IMR-90 (cell line): ENCODE measurements around the gene WDR27. TPM values are rescaled to one million over a fixed set of nuclear protein-coding genes. Genes with fewer than 3 reads are reported as not detected.

Experiments used
- ATAC-seq: fragments of 200-7000 bp; cut with Tn5 transposase; 2 replicates; pipeline ENCODE4 v1.9.1; 2020; ENCODE audit warnings: low read depth, mild to moderate bottlenecking, moderate library complexity
- BruUV-seq: library from RNA; stranded (reverse); fragments of 400-500 nt; replicated peaks from 2 replicates; lab custom pipeline; 2021; lab: Mats Ljungman, UMichigan
- CTCF ChIA-PET: fragments of 300-600 bp; formaldehyde crosslinking; extraction: SDS; loops from one replicate; lab custom pipeline; 2021; ENCODE audit warnings: antibody characterized with exemption; lab: Yijun Ruan, JAX
- POLR2A ChIA-PET: fragments of 300-600 bp; sonication (Branson Sonifier 250); formaldehyde crosslinking; loops from one replicate; lab custom pipeline; 2022; ENCODE audit warnings: antibody characterized with exemption; ENCODE audit not compliant: unreplicated experiment; lab: Charles Lee
- DNase-seq: peaks from one replicate; pipeline ENCODE4 v3.0.0; 2013
- H2AFZ ChIP-seq: replicated peaks from 2 replicates; pipeline ENCODE3; 2013; ENCODE audit warnings: low read length, mild to moderate bottlenecking; ENCODE audit not compliant: poor library complexity
- H2AK5ac ChIP-seq: 2 replicates; pipeline ENCODE4 v1.6.1; 2013; ENCODE audit warnings: low read depth, low read length, inconsistent platforms
- H2AK9ac ChIP-seq: replicated peaks from 2 replicates; pipeline ENCODE3; 2013; ENCODE audit warnings: mild to moderate bottlenecking, low read depth, low read length, moderate library complexity; ENCODE audit not compliant: poor library complexity
- H2BK120ac ChIP-seq: 2 replicates; pipeline ENCODE4 v1.6.1; 2013; ENCODE audit warnings: low read depth, low read length, inconsistent platforms
- H2BK15ac ChIP-seq: 3 replicates; pipeline ENCODE4 v1.6.1; 2013; ENCODE audit warnings: low read depth, low read length, inconsistent platforms
- H2BK20ac ChIP-seq: 2 replicates; pipeline ENCODE4 v1.6.1; 2013; ENCODE audit warnings: low read depth, mild to moderate bottlenecking, inconsistent platforms, low read length, moderate library complexity
- H2BK5ac ChIP-seq: 2 replicates; pipeline ENCODE4 v1.6.1; 2013; ENCODE audit warnings: mild to moderate bottlenecking, low read depth, low read length, inconsistent platforms; ENCODE audit not compliant: poor library complexity, severe bottlenecking
- H3K14ac ChIP-seq: replicated peaks from 2 replicates; pipeline ENCODE4 v1.6.1; 2013; ENCODE audit warnings: low read depth, low read length, inconsistent platforms
- H3K18ac ChIP-seq: 2 replicates; pipeline ENCODE4 v1.6.1; 2013; ENCODE audit warnings: low read depth, low read length, control low read depth
- H3K23ac ChIP-seq: 2 replicates; pipeline ENCODE4 v1.6.1; 2013; ENCODE audit warnings: low read depth, low read length, inconsistent platforms
- H3K27ac ChIP-seq: 2 replicates; pipeline ENCODE4 v1.5.1; 2013; ENCODE audit warnings: mild to moderate bottlenecking, control low read depth, low read length; ENCODE audit not compliant: insufficient read depth
- H3K27me3 ChIP-seq: 2 replicates; pipeline ENCODE4 v1.6.1; 2013; ENCODE audit warnings: low read length; ENCODE audit not compliant: control insufficient read depth, insufficient read depth
- H3K36me3 ChIP-seq: 2 replicates; pipeline ENCODE4 v1.6.1; 2013; ENCODE audit warnings: low read length, mixed read lengths; ENCODE audit not compliant: control insufficient read depth, insufficient read depth
- H3K4ac ChIP-seq: 2 replicates; pipeline ENCODE4 v1.6.1; 2013; ENCODE audit warnings: low read depth, low read length, inconsistent platforms
- H3K4me1 ChIP-seq: 2 replicates; pipeline ENCODE4 v1.6.1; 2013; ENCODE audit warnings: low read length, mixed read lengths; ENCODE audit not compliant: control insufficient read depth, insufficient read depth
- H3K4me2 ChIP-seq: 2 replicates; pipeline ENCODE4 v1.6.1; 2013; ENCODE audit warnings: low read depth, mild to moderate bottlenecking, control low read depth, low read length, moderate library complexity
- H3K4me3 ChIP-seq: 2 replicates; pipeline ENCODE4 v1.5.1; 2013; ENCODE audit warnings: low read depth, mild to moderate bottlenecking, control low read depth, low read length, moderate library complexity; ENCODE audit not compliant: insufficient read depth
- H3K56ac ChIP-seq: 2 replicates; pipeline ENCODE4 v1.6.1; 2013; ENCODE audit warnings: low read length, inconsistent platforms; ENCODE audit not compliant: insufficient read depth; ENCODE audit errors: extremely low read depth
- H3K79me1 ChIP-seq, 2 experiments: 2 replicates each; pipeline ENCODE4 v1.6.1; 2013; ENCODE audit warnings: low read length in 2 of 2, inconsistent platforms in 1 of 2, low read depth in 1 of 2
- H3K9ac ChIP-seq: 2 replicates; pipeline ENCODE4 v1.6.1; 2013; ENCODE audit warnings: low read depth, low read length, control low read depth
- H3K9me1 ChIP-seq: 2 replicates; pipeline ENCODE4 v1.6.1; 2013; ENCODE audit warnings: low read length, inconsistent platforms; ENCODE audit not compliant: insufficient read depth
- H3K9me3 ChIP-seq: 2 replicates; pipeline ENCODE4 v1.6.1; 2013; ENCODE audit warnings: low read length; ENCODE audit not compliant: control insufficient read depth, insufficient read depth
- H4K20me1 ChIP-seq: 2 replicates; pipeline ENCODE4 v1.6.1; 2013; ENCODE audit warnings: low read length, inconsistent platforms; ENCODE audit not compliant: insufficient read depth
- H4K5ac ChIP-seq: 2 replicates; pipeline ENCODE4 v1.6.1; 2013; ENCODE audit warnings: mild to moderate bottlenecking, low read depth, low read length, control low read depth
- H4K8ac ChIP-seq, 2 experiments: 2 replicates each; pipeline ENCODE4 v1.6.1; 2013; ENCODE audit warnings: low read depth in 2 of 2, low read length in 2 of 2, control low read depth in 1 of 2, inconsistent platforms in 1 of 2
- H4K91ac ChIP-seq: 2 replicates; pipeline ENCODE4 v1.6.1; 2013; ENCODE audit warnings: low read depth, low read length, inconsistent platforms; ENCODE audit not compliant: insufficient read depth
- CEBPB ChIP-seq: IDR thresholded peaks from 2 replicates; pipeline ENCODE4 v1.6.1; 2012; ENCODE audit warnings: low read depth, low read length, improper control_type of control experiment
- FOS ChIP-seq: fragments of 150-350 bp; IDR thresholded peaks from 2 replicates; pipeline ENCODE4 v1.6.1; 2016; ENCODE audit warnings: low read depth, low read length
- MAZ ChIP-seq: IDR thresholded peaks from 2 replicates; pipeline ENCODE4 v1.6.1; 2012; ENCODE audit warnings: low read depth, mild to moderate bottlenecking, low read length, improper control_type of control experiment, moderate library complexity, borderline replicate concordance
- MXI1 ChIP-seq: IDR thresholded peaks from 2 replicates; pipeline ENCODE4 v1.6.1; 2012; ENCODE audit warnings: low read depth, mild to moderate bottlenecking, low read length, moderate library complexity, borderline replicate concordance
- POLR2A ChIP-seq: IDR thresholded peaks from 2 replicates; pipeline ENCODE4 v1.6.1; 2012; ENCODE audit warnings: mild to moderate bottlenecking, low read depth, low read length
- RAD21 ChIP-seq: IDR thresholded peaks from 2 replicates; pipeline ENCODE4 v1.6.1; 2012; ENCODE audit warnings: low read length, improper control_type of control experiment
- SMC3 ChIP-seq: fragments of 150-350 bp; IDR thresholded peaks from 2 replicates; pipeline ENCODE4 v1.6.1; 2016; ENCODE audit warnings: low read depth, mild to moderate bottlenecking, antibody characterized with exemption, low read length, moderate library complexity
- WGBS, 2 experiments: methylation state at CpG; one replicate each; pipeline versions ENCODE4 v1.1.5 to v1.1.7; 2013; ENCODE audit warnings: missing lambda C conversion rate in 2 of 2; ENCODE audit not compliant: insufficient read length in 1 of 2; ENCODE audit errors: extremely low coverage in 2 of 2; 5-methylcytosine and 5-hydroxymethylcytosine counted together
- dilution Hi-C: fragments of 300-500 bp; cut with HindIII; formaldehyde crosslinking; loops from one replicate; pipeline ENCODE4 v1.14.3; 2018; ENCODE audit warnings: low sequenced_read_pairs; ENCODE audit not compliant: unreplicated experiment
- in situ Hi-C: fragments of 300-500 bp; cut with MboI; formaldehyde crosslinking; loops from 3 replicates; pipeline ENCODE4 v1.14.3; 2019; ENCODE audit warnings: low sequenced_read_pairs, inconsistent platforms, mixed read lengths
- intact Hi-C: fragments of 100-400 bp; cut with micrococcal nuclease; formaldehyde crosslinking; loops from 2 replicates; pipeline ENCODE4 v1.10.0; 2022
- polyA plus RNA-seq, 3 experiments: library from polyadenylated mRNA; depleted of rRNA; stranded (reverse); fragments of >200 nt; gene quantifications; 2 replicates each; pipeline ENCODE4 v1.2.3, GENCODE V29; 2012; ENCODE audit warnings: low replicate concordance in 1 of 3
- total RNA-seq: library from RNA; depleted of rRNA; stranded (reverse); fragments of >200 nt; gene quantifications from 2 replicates; pipeline ENCODE4 v1.2.3, GENCODE V29; 2012
- TF ChIP-seq, protein P1 (sequence below): fragments of 150-350 bp; IDR thresholded peaks from 2 replicates; pipeline ENCODE4 v1.6.1; 2017; ENCODE audit warnings: mild to moderate bottlenecking, antibody characterized with exemption, low read length, low read depth

WDR27 gene
- total and polyA plus RNA-seq, 2 of the 4 experiments (the other 2 are of a cell fraction), result 7.0 to 18.5 TPM

- CTCF ChIA-PET, result interaction anchor here (0.6 to 0.9 kb wide), 2 partner anchors 15 to 48 kb away, joined by 3 read pairs; no protein-coding TSS in a partner anchor
- Histone ChIP-seq H3K4me2 (peak overlapping the region; percentile 65), H3K4ac (peak overlapping the region; percentile 95)
Observed at GRCh38 chr6:169618526-169619490, 83.0 kb downstream of the WDR27 start.

More at GRCh38 chr6:169618526-169619490, 83.0 kb downstream of the WDR27 start:
- H3K56ac ChIP-seq, result peak overlapping the region; percentile 70
- H4K20me1 ChIP-seq, result 0 out of 2 replicates have a peak, but pooled peaks cover 3% of the 10 kb centered on the region
- DNase-seq, result peak; percentile 97
- dilution Hi-C loops, result no loop called here
- H3K79me1 ChIP-seq, result peaks cover 0 to 4% of the 10 kb centered on the region in 2 experiments; a peak in 1 of 4 replicates
- H2BK20ac ChIP-seq, result peak overlapping the region; percentile 78
- no CpG with 5 or more reads among the region's 7 CpGs for WGBS, 2 experiments
- H3K27me3 ChIP-seq, result no peaks in the 10 kb centered on the region
- peak overlapping the region; percentile 73 for H3K23ac ChIP-seq
- H3K9ac ChIP-seq, result no peak overlapping the region
- H3K9me3 ChIP-seq, result no peaks in the 10 kb centered on the region; the same call in 1 of the 2 replicates
- H3K14ac ChIP-seq, result peak overlapping the region; percentile 41
- H3K4me1 ChIP-seq, result peaks cover 18% of the 10 kb centered on the region
- BruUV-seq, result no TSS peak
- peaks cover 16% of the 10 kb centered on the region for H3K9me1 ChIP-seq
- peak overlapping the region; percentile 90 for H2BK5ac ChIP-seq
- peak overlapping the region; percentile 90 for H3K27ac ChIP-seq
- intact Hi-C loops, result loop anchor here (1.0 kb wide), 2 partner anchors 83 to 369 kb away; no protein-coding TSS in a partner anchor
- peak overlapping the region; percentile 54 to 87; a peak in 3 of 4 replicates for H4K8ac ChIP-seq
- in situ Hi-C loops, result no loop called here
- peak overlapping the region; percentile 85 for H3K18ac ChIP-seq
- H3K4me3 ChIP-seq, result no peak overlapping the region
- no peak overlapping the region for H2AFZ ChIP-seq
- peak; percentile 79 for ATAC-seq
- H2AK9ac ChIP-seq, result no peak overlapping the region
- H4K91ac ChIP-seq, result peak overlapping the region; percentile 83
- peaks cover 2% of the 10 kb centered on the region; the same call in 1 of the 2 replicates for H3K36me3 ChIP-seq
- TF ChIP-seq MXI1 (peak; percentile 72; the same call in 1 of the 2 replicates), FOS (peak; percentile 31; the same call in 1 of the 2 replicates), MAZ (peak; percentile 33; the same call in 1 of the 2 replicates), RAD21 (no peak), SMC3 (no peak), POLR2A (no peak), CEBPB (peak; percentile 83)
- TF ChIP-seq, protein P1, sequence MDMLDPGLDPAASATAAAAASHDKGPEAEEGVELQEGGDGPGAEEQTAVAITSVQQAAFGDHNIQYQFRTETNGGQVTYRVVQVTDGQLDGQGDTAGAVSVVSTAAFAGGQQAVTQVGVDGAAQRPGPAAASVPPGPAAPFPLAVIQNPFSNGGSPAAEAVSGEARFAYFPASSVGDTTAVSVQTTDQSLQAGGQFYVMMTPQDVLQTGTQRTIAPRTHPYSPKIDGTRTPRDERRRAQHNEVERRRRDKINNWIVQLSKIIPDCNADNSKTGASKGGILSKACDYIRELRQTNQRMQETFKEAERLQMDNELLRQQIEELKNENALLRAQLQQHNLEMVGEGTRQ, result no peak
- H2BK120ac ChIP-seq, result peak overlapping the region; percentile 91
- peak overlapping the region; percentile 62 for H2AK5ac ChIP-seq
- H4K5ac ChIP-seq, result peak overlapping the region; percentile 98
- POLR2A ChIA-PET, result no interaction called here
- peak overlapping the region; percentile 69; the same call in 2 of the 3 replicates for H2BK15ac ChIP-seq
